Adrenal gland (tissue), 12 donors: ENCODE results near the gene TICRR. TPM values are rescaled to one million over a fixed set of nuclear protein-coding genes. Genes with fewer than 3 reads are reported as not detected.

Source experiments
- DNase-seq, 7 donors: peaks; one replicate each; pipeline ENCODE4 v3.0.0-alpha.2; 2019 to 2020
- H3K27ac ChIP-seq, 5 donors: fragments of 200-600 bp; sonication (generic) in 4 of 5; 1 replicate in 3 of 5; 2 replicates in 2 of 5; pipeline versions ENCODE4 v1.5.1 to v1.8.0; 2016 to 2020; ENCODE audit warnings: mild to moderate bottlenecking in 1 of 5
- H3K27me3 ChIP-seq: fragments of 200-600 bp; 2 replicates; pipeline ENCODE4 v1.8.0; 2021
- H3K36me3 ChIP-seq, 2 donors: fragments of 200-600 bp; replicated peaks in 1 of 2; 1 replicate in 1 of 2; 2 replicates in 1 of 2; pipeline versions ENCODE4 v1.5.1 to v1.8.0; 2018 to 2022
- H3K4me1 ChIP-seq, 2 donors: fragments of 200-600 bp; replicated peaks in 1 of 2; 1 replicate in 1 of 2; 2 replicates in 1 of 2; pipeline versions ENCODE4 v1.5.1 to v1.8.0; 2018 to 2021
- H3K4me3 ChIP-seq, 4 donors: fragments of 200-600 bp; sonication (generic) in 3 of 4; one replicate each; pipeline ENCODE4 v1.5.1; 2016 to 2018
- H3K9me3 ChIP-seq, 3 donors: fragments of 200-600 bp; sonication (generic) in 1 of 3; replicated peaks in 1 of 3; 1 replicate in 2 of 3; 2 replicates in 1 of 3; pipeline versions ENCODE4 v1.5.1 to v1.8.0; 2016 to 2021
- CTCF ChIP-seq, 6 experiments: fragments of 450-650 bp in 4 of 6; fragments of 200-600 bp in 2 of 6; sonication (generic) in 1 of 6; IDR thresholded peaks; 1 replicate in 5 of 6; 2 replicates in 1 of 6; pipeline versions ENCODE4 v1.5.1 to v1.8.0; 2016 to 2021; ENCODE audit warnings: antibody characterized with exemption in 6 of 6, mild to moderate bottlenecking in 2 of 6, moderate library complexity in 1 of 6
- POLR2A ChIP-seq, 2 donors: fragments of 450-650 bp; IDR thresholded peaks; one replicate each; pipeline ENCODE4 v1.6.1; 2017; ENCODE audit warnings: antibody characterized with exemption in 2 of 2, mild to moderate bottlenecking in 2 of 2, moderate library complexity in 1 of 2
- WGBS, 4 donors: extraction: QIAGEN DNeasy Blood & Tissue Kit in 2 of 4; methylation state at CpG; one replicate each; pipeline versions ENCODE4 v1.1.5 to v1.1.7; 2013 to 2017; 5-methylcytosine and 5-hydroxymethylcytosine counted together
- intact Hi-C, 2 donors: fragments of 100-400 bp; cut with DNase I; formaldehyde crosslinking; loops; one replicate each; pipeline versions ENCODE4 v1.14.1 to v1.15.0; 2022 to 2023
- polyA plus RNA-seq, 3 donors: library from polyadenylated mRNA; stranded (reverse); fragments of 200-250 nt in 2 of 3; fragments of 350-450 nt in 1 of 3; fragmentation: Illumina TruSeq in 1 of 3; extraction: RNeasy Lipid Tissue Mini Kit (QIAGEN cat#74804) in 1 of 3; gene quantifications; one replicate each; pipeline ENCODE4 v1.2.3, GENCODE V29; 2013 to 2014
- total RNA-seq, 9 donors: library from RNA; depleted of rRNA in 4 of 9; stranded (reverse); fragments of >200 nt in 4 of 9; fragments of 120-200 nt in 1 of 9; fragmentation: NEBNext Ultra II Directional in 1 of 9; extraction: Animal tissue kit (Norgen Biotek cat#: 25700) in 1 of 9; gene quantifications; one replicate each; pipeline versions ENCODE4 v1.1.0 to v1.2.4, GENCODE V29; 2013 to 2023
- donor health status: healthy with polysubstance abuse.
- donor health status: Bipolar disorder and iron deficiency.
- donor health status: DM: yes; HTN: yes; CAD: no.
- donor health status: DM: no; HTN: no; CAD: no.
- donor health status: DM: no; HTN: no; CAD: no.
- donor health status: DM: yes; HTN: yes; CAD: no.

TICRR gene
- total and polyA plus RNA-seq, 12 donors = 0.10 to 2.4 (median 0.19) TPM; not detected in 1

- TF ChIP-seq POLR2A (IDR thresholded peaks at IDR 0.05) = no peak
- TF ChIP-seq CTCF (IDR thresholded peaks at IDR 0.05) = no peak
- Histone ChIP-seq H3K4me3 (no peak overlapping the region), H3K4me1 (no peaks in the 10 kb centered on the region), H3K9me3 (no peaks in the 10 kb centered on the region), H3K36me3 (peaks cover 0 to 9% of the 10 kb centered on the region in 2 donors), H3K27me3 (no peaks in the 10 kb centered on the region), H3K27ac (no peak overlapping the region)
- intact Hi-C loops = no loop called here
- DNase-seq = no peak
- 32 to 47% (median 42%) methylated on average over 1 of the region's 1 CpG for WGBS, 4 donors
Observed at GRCh38 chr15:89623165-89623564, 47.9 kb downstream of the TICRR start.

- H3K4me3 ChIP-seq = no peak overlapping the region
- intact Hi-C loops = no loop called here
- no peaks in the 10 kb centered on the region for H3K4me1 ChIP-seq
- no peaks in the 10 kb centered on the region for H3K27me3 ChIP-seq
- peaks cover 0 to 24% of the 10 kb centered on the region in 2 donors for H3K36me3 ChIP-seq
- 91 to 94% (median 93%) methylated on average over 9 of the region's 9 CpGs for WGBS, 4 donors
- no peak overlapping the region for H3K27ac ChIP-seq
- DNase-seq = no peak
- no peaks in the 10 kb centered on the region for H3K9me3 ChIP-seq
- TF ChIP-seq CTCF (IDR thresholded peaks at IDR 0.05) = no peak
- no peak for TF ChIP-seq POLR2A (IDR thresholded peaks at IDR 0.05)
Observed at GRCh38 chr15:89625716-89626115, 50.4 kb downstream of the TICRR start.

- Histone ChIP-seq H3K27ac (no peak overlapping the region), H3K4me1 (no peaks in the 10 kb centered on the region), H3K36me3 (peaks cover 0 to 38% of the 10 kb centered on the region in 2 donors), H3K4me3 (no peak overlapping the region), H3K27me3 (no peaks in the 10 kb centered on the region), H3K9me3 (no peaks in the 10 kb centered on the region)
- intact Hi-C loops = no loop called here
- DNase-seq = no peak
- no peak for TF ChIP-seq CTCF (IDR thresholded peaks at IDR 0.05)
- no peak for TF ChIP-seq POLR2A (IDR thresholded peaks at IDR 0.05)
- WGBS, 4 donors = 88 to 96% (median 94%) methylated on average over 7 to 8 of the region's 8 CpGs
Observed at GRCh38 chr15:89627256-89627970, 52.1 kb downstream of the TICRR start.

GRCh38 chr15:89628301-89628700 is 53.0 kb downstream of the TICRR start:
- no peak for TF ChIP-seq POLR2A (IDR thresholded peaks at IDR 0.05)
- no peak for TF ChIP-seq CTCF (IDR thresholded peaks at IDR 0.05)
- Histone ChIP-seq H3K9me3 (no peaks in the 10 kb centered on the region), H3K27ac (no peak overlapping the region), H3K4me1 (no peaks in the 10 kb centered on the region), H3K36me3 (peaks cover 0 to 42% of the 10 kb centered on the region in 2 donors), H3K4me3 (no peak overlapping the region), H3K27me3 (no peaks in the 10 kb centered on the region)
- WGBS, 4 donors = 80 to 86% (median 83%) methylated on average over 1 to 21 of the region's 21 CpGs
- intact Hi-C loops = no loop called here
- no peak for DNase-seq
